ENCODE results near the gene GPAT2.
"Not testable (repeated sequence)": the region's sequence is repeated elsewhere in the genome, so short reads cannot be mapped to it uniquely, and the experiment has no call there.

DNA sequence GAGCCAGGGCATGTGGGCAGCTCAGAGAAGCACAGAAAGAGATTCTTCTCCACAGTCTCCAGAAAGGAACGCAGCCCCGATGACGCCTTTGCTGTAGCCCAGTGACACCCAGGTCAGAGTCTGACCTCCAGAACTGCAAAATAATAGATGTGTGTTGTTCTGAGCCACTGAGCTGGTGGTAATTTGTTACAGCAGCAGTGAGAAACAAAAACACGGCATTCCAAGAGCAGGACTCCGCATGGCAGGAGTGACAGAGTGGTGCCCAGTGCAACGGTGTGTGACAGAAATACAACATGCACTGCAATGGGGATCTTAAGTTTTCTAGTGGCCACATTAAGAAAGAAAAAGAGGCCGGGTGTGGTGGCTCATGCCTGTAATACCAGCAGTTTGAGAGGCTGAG, 18.7 kb upstream of the GPAT2 start:
- not testable (repeated sequence) for TF ChIP-seq EZH2 (IDR thresholded peaks at IDR 0.05; ENCODE audit: borderline replicate concordance, low read length)
- TF ChIP-seq, protein P1, sequence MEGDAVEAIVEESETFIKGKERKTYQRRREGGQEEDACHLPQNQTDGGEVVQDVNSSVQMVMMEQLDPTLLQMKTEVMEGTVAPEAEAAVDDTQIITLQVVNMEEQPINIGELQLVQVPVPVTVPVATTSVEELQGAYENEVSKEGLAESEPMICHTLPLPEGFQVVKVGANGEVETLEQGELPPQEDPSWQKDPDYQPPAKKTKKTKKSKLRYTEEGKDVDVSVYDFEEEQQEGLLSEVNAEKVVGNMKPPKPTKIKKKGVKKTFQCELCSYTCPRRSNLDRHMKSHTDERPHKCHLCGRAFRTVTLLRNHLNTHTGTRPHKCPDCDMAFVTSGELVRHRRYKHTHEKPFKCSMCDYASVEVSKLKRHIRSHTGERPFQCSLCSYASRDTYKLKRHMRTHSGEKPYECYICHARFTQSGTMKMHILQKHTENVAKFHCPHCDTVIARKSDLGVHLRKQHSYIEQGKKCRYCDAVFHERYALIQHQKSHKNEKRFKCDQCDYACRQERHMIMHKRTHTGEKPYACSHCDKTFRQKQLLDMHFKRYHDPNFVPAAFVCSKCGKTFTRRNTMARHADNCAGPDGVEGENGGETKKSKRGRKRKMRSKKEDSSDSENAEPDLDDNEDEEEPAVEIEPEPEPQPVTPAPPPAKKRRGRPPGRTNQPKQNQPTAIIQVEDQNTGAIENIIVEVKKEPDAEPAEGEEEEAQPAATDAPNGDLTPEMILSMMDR (conservative IDR thresholded peaks at IDR 0.05 in 1 of 2, IDR thresholded peaks at IDR 0.05 in 1 of 2; ENCODE audit: extremely low read depth in 1 of 2, insufficient read depth in 1 of 2, low read depth in 1 of 2, low read length in 2 of 2): not testable (repeated sequence)

Data from mammary epithelial cell (primary cell).